Adrenal gland (tissue), 12 donors: ENCODE measurements around the gene MEPCE. TPM values are rescaled to one million over a fixed set of nuclear protein-coding genes. Genes with fewer than 3 reads are reported as not detected.

ENCODE experiments used
- DNase-seq, 7 donors: peaks; one replicate each; pipeline ENCODE4 v3.0.0-alpha.2; 2019 to 2020
- H3K27ac ChIP-seq, 5 donors: fragments of 200-600 bp; sonication (generic) in 4 of 5; 1 replicate in 3 of 5; 2 replicates in 2 of 5; pipeline versions ENCODE4 v1.5.1 to v1.8.0; 2016 to 2020; ENCODE audit warnings: mild to moderate bottlenecking in 1 of 5
- H3K27me3 ChIP-seq: fragments of 200-600 bp; 2 replicates; pipeline ENCODE4 v1.8.0; 2021
- H3K36me3 ChIP-seq, 2 donors: fragments of 200-600 bp; replicated peaks in 1 of 2; 1 replicate in 1 of 2; 2 replicates in 1 of 2; pipeline versions ENCODE4 v1.5.1 to v1.8.0; 2018 to 2022
- H3K4me1 ChIP-seq, 2 donors: fragments of 200-600 bp; replicated peaks in 1 of 2; 1 replicate in 1 of 2; 2 replicates in 1 of 2; pipeline versions ENCODE4 v1.5.1 to v1.8.0; 2018 to 2021
- H3K4me3 ChIP-seq, 4 donors: fragments of 200-600 bp; sonication (generic) in 3 of 4; one replicate each; pipeline ENCODE4 v1.5.1; 2016 to 2018
- H3K9me3 ChIP-seq, 3 donors: fragments of 200-600 bp; sonication (generic) in 1 of 3; replicated peaks in 1 of 3; 1 replicate in 2 of 3; 2 replicates in 1 of 3; pipeline versions ENCODE4 v1.5.1 to v1.8.0; 2016 to 2021
- POLR2A ChIP-seq, 2 donors: fragments of 450-650 bp; IDR thresholded peaks; one replicate each; pipeline ENCODE4 v1.6.1; 2017; ENCODE audit warnings: antibody characterized with exemption in 2 of 2, mild to moderate bottlenecking in 2 of 2, moderate library complexity in 1 of 2
- WGBS, 4 donors: extraction: QIAGEN DNeasy Blood & Tissue Kit in 2 of 4; methylation state at CpG; one replicate each; pipeline versions ENCODE4 v1.1.5 to v1.1.7; 2013 to 2017; 5-methylcytosine and 5-hydroxymethylcytosine counted together
- intact Hi-C, 2 donors: fragments of 100-400 bp; cut with DNase I; formaldehyde crosslinking; loops; one replicate each; pipeline versions ENCODE4 v1.14.1 to v1.15.0; 2022 to 2023
- polyA plus RNA-seq, 3 donors: library from polyadenylated mRNA; stranded (reverse); fragments of 200-250 nt in 2 of 3; fragments of 350-450 nt in 1 of 3; fragmentation: Illumina TruSeq in 1 of 3; extraction: RNeasy Lipid Tissue Mini Kit (QIAGEN cat#74804) in 1 of 3; gene quantifications; one replicate each; pipeline ENCODE4 v1.2.3, GENCODE V29; 2013 to 2014
- total RNA-seq, 9 donors: library from RNA; depleted of rRNA in 4 of 9; stranded (reverse); fragments of >200 nt in 4 of 9; fragments of 120-200 nt in 1 of 9; fragmentation: NEBNext Ultra II Directional in 1 of 9; extraction: Animal tissue kit (Norgen Biotek cat#: 25700) in 1 of 9; gene quantifications; one replicate each; pipeline versions ENCODE4 v1.1.0 to v1.2.4, GENCODE V29; 2013 to 2023
- TF ChIP-seq, protein P1 (sequence below), 6 experiments: fragments of 450-650 bp in 4 of 6; fragments of 200-600 bp in 2 of 6; sonication (generic) in 1 of 6; IDR thresholded peaks; 1 replicate in 5 of 6; 2 replicates in 1 of 6; pipeline versions ENCODE4 v1.5.1 to v1.8.0; 2016 to 2021; ENCODE audit warnings: antibody characterized with exemption in 6 of 6, mild to moderate bottlenecking in 2 of 6, moderate library complexity in 1 of 6
- donor health status: healthy with polysubstance abuse.
- donor health status: Bipolar disorder and iron deficiency.
- donor health status: DM: yes; HTN: yes; CAD: no.
- donor health status: DM: no; HTN: no; CAD: no.
- donor health status: DM: no; HTN: no; CAD: no.
- donor health status: DM: yes; HTN: yes; CAD: no.

MEPCE gene
- total and polyA plus RNA-seq, 12 donors = 24.8 to 76.8 (median 51.8) TPM

DNA sequence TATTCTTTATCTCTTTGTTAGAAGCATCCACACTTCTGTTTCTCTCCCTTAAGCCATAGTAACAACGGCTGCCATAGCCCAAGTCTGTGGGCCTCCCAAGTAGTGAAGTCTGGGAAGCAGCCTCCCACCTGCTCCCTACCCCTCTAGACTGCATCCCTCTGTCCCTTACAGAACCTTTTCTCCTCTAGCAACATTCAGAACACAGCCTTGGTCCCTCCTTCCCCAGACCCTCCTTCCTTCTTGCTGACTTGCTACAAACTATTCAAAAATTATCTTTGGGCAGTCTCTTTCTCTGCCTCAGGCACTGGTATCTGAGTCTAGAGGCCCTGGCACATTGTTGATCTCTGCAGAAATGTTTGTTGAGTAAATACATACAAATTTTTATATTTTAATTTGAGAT is 51.8 kb downstream of the MEPCE start:
- H3K4me3 ChIP-seq = no peak overlapping the region
- TF ChIP-seq POLR2A (IDR thresholded peaks at IDR 0.05) = no peak
- intact Hi-C loops = no loop called here
- no peak for DNase-seq
- H3K36me3 ChIP-seq = no peaks in the 10 kb centered on the region
- H3K27me3 ChIP-seq = no peaks in the 10 kb centered on the region
- 86 to 91% (median 88%) methylated on average over 1 of the region's 1 CpG for WGBS, 4 donors
- H3K9me3 ChIP-seq = no peaks in the 10 kb centered on the region
- peaks cover 27 to 31% of the 10 kb centered on the region in 2 donors for H3K4me1 ChIP-seq
- H3K27ac ChIP-seq = no peak overlapping the region

DNA sequence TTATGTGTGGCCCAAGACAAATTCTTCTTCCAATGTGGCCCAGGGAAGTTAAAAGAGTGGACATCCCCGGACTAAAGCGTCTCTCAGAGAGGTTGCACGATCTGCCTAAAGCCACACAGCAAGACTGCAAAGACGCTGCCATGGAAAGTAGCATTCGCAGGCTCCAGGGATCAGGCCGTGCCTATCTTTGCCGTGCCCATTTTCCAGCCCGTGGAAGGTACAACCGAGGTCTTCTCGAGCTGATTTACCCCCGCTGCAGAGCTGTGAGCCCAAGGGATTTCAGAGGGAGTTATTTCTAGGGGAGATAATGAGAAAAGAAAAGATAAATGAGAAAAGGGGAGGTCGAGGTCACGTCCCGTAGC is 53.1 kb downstream of the MEPCE start:
- peak overlapping the region in 2 of 5 donors; percentile 47 to 86 for H3K27ac ChIP-seq
- peaks cover 15 to 21% of the 10 kb centered on the region in 2 donors for H3K4me1 ChIP-seq
- no peaks in the 10 kb centered on the region for H3K36me3 ChIP-seq
- no peaks in the 10 kb centered on the region for H3K27me3 ChIP-seq
- H3K4me3 ChIP-seq = peak overlapping the region in 2 of 4 donors; percentile 38 to 91
- WGBS, 4 donors = 36 to 40% (median 38%) methylated on average over 13 to 14 of the region's 14 CpGs
- no peaks in the 10 kb centered on the region for H3K9me3 ChIP-seq
- TF ChIP-seq POLR2A (IDR thresholded peaks at IDR 0.05) = no peak
- TF ChIP-seq, protein P1, sequence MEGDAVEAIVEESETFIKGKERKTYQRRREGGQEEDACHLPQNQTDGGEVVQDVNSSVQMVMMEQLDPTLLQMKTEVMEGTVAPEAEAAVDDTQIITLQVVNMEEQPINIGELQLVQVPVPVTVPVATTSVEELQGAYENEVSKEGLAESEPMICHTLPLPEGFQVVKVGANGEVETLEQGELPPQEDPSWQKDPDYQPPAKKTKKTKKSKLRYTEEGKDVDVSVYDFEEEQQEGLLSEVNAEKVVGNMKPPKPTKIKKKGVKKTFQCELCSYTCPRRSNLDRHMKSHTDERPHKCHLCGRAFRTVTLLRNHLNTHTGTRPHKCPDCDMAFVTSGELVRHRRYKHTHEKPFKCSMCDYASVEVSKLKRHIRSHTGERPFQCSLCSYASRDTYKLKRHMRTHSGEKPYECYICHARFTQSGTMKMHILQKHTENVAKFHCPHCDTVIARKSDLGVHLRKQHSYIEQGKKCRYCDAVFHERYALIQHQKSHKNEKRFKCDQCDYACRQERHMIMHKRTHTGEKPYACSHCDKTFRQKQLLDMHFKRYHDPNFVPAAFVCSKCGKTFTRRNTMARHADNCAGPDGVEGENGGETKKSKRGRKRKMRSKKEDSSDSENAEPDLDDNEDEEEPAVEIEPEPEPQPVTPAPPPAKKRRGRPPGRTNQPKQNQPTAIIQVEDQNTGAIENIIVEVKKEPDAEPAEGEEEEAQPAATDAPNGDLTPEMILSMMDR (IDR thresholded peaks at IDR 0.05) = no peak
- intact Hi-C loops = no loop called here
- no peak for DNase-seq

DNA sequence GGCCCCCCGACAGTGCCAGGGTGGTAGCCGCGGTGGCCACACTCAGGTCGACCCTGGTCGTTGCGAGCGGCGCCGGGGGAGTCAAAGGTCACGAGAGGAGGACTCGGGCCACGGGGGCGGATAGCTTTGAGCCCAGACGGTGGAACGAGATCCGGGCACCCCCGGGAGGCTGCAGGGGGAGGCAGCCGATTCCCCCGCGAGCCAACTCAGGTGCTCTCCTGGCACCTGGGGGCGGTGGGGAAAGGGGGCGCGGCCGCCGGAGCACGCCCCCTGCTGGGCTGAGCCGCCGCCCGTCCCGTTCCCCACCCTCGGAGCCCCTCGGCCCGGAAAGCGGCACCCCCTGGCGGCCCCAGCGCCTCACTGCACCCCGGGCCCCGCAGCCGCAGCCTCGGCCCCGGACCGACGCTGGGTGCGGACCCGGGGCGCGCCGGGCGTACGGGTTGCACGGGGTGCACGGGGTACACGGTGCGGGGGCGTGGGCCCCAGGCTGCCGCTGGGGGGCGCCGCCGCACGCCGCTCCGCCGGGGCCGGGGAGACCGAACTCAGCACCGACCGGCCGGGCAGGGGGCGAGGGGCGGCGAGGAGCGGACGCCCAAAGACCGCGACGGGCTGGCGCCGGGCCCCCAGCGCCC is 53.6 kb downstream of the MEPCE start:
- intact Hi-C loops = no loop called here
- H3K4me3 ChIP-seq = peak overlapping the region in 2 of 4 donors; percentile 38 to 91
- no peaks in the 10 kb centered on the region for H3K36me3 ChIP-seq
- no peaks in the 10 kb centered on the region for H3K27me3 ChIP-seq
- no peak for TF ChIP-seq POLR2A (IDR thresholded peaks at IDR 0.05)
- TF ChIP-seq, protein P1 (IDR thresholded peaks at IDR 0.05) = peak; percentile 38 to 97 (median 80)
- H3K9me3 ChIP-seq = no peaks in the 10 kb centered on the region
- H3K4me1 ChIP-seq = peaks cover 14 to 21% of the 10 kb centered on the region in 2 donors
- peak overlapping the region in 3 of 5 donors; percentile 43 to 86 (median 47) for H3K27ac ChIP-seq
- DNase-seq = peak in 5 of 7 donors; percentile 55 to 77 (median 71)
- 0 to 1% (median 1%) methylated on average over 20 to 78 of the region's 79 CpGs; no CpG with 5 or more reads in 1 of the 4 donors for WGBS, 4 donors

Other genes with a start within 250 kb of the MEPCE start
- 1 to 10 TPM in 3 of 9 donors, under 1 TPM in 5, not detected in 1; 0.21 to 1.8 (median 0.56) TPM for gene PVRIG, start 209.9 kb upstream of the MEPCE start, total RNA-seq
- under 1 TPM in 2 of 3 donors, not detected in 1; 0.34 to 0.56 TPM for gene PVRIG, start 209.9 kb upstream of the MEPCE start, polyA plus RNA-seq
- not detected for gene SPDYE3, start 122.1 kb upstream of the MEPCE start, total RNA-seq
- gene SPDYE3, start 122.1 kb upstream of the MEPCE start, polyA plus RNA-seq = under 1 TPM in 1 of 3 donors, not detected in 2; 0.16 TPM
- gene PILRB, start 71.7 kb upstream of the MEPCE start, total RNA-seq = 100 to 1,000 TPM in 1 of 9 donors, 10 to 100 TPM in 7, 1 to 10 TPM in 1; 8.7 to 115 (median 28.1) TPM
- gene PILRB, start 71.7 kb upstream of the MEPCE start, polyA plus RNA-seq = 100 to 1,000 TPM in 2 of 3 donors, 10 to 100 TPM in 1; 10.4 to 403 (median 296) TPM
- 10 to 100 TPM in 5 of 9 donors, 1 to 10 TPM in 4; 3.2 to 18.9 (median 12.2) TPM for gene PILRA, start 56.3 kb upstream of the MEPCE start, total RNA-seq
- 10 to 100 TPM in 2 of 3 donors, 1 to 10 TPM in 1; 5.1 to 17.3 (median 11.9) TPM for gene PILRA, start 56.3 kb upstream of the MEPCE start, polyA plus RNA-seq
- gene ZCWPW1, start 1.1 kb upstream of the MEPCE start, total RNA-seq = 1 to 10 TPM; 1.0 to 5.8 (median 4.6) TPM
- gene ZCWPW1, start 1.1 kb upstream of the MEPCE start, polyA plus RNA-seq = 10 to 100 TPM in 2 of 3 donors, 1 to 10 TPM in 1; 5.0 to 20.2 (median 14.6) TPM
- gene PPP1R35, start 6.7 kb downstream of the MEPCE start, total RNA-seq = 10 to 100 TPM; 29.9 to 64.9 (median 50.4) TPM
- 100 to 1,000 TPM in 2 of 3 donors, 1 to 10 TPM in 1; 8.5 to 283 (median 231) TPM for gene PPP1R35, start 6.7 kb downstream of the MEPCE start, polyA plus RNA-seq
- gene SPACDR, start 34.4 kb downstream of the MEPCE start, total RNA-seq = under 1 TPM in 4 of 9 donors, not detected in 5; 0.36 to 0.78 (median 0.49) TPM
- gene SPACDR, start 34.4 kb downstream of the MEPCE start, polyA plus RNA-seq = 1 to 10 TPM in 2 of 3 donors, not detected in 1; 1.2 to 2.9 TPM
- gene TSC22D4, start 49.4 kb downstream of the MEPCE start, total RNA-seq = 10 to 100 TPM; 22.1 to 96.1 (median 58.6) TPM
- gene TSC22D4, start 49.4 kb downstream of the MEPCE start, polyA plus RNA-seq = 10 to 100 TPM; 11.2 to 80.5 (median 73.6) TPM
- 1 to 10 TPM in 8 of 9 donors, not detected in 1; 1.4 to 3.6 (median 3.3) TPM for gene NYAP1, start 54.1 kb downstream of the MEPCE start, total RNA-seq
- 10 to 100 TPM in 1 of 3 donors, 1 to 10 TPM in 1, under 1 TPM in 1; 0.79 to 26.1 (median 2.8) TPM for gene NYAP1, start 54.1 kb downstream of the MEPCE start, polyA plus RNA-seq
- 100 to 1,000 TPM in 6 of 9 donors, 10 to 100 TPM in 3; 17.1 to 175 (median 142) TPM for gene AGFG2, start 109.4 kb downstream of the MEPCE start, total RNA-seq
- gene AGFG2, start 109.4 kb downstream of the MEPCE start, polyA plus RNA-seq = 10 to 100 TPM; 14.0 to 61.5 (median 30.9) TPM
- 1 to 10 TPM in 3 of 9 donors, under 1 TPM in 3, not detected in 3; 0.67 to 5.1 (median 1.2) TPM for gene SAP25, start 144.1 kb downstream of the MEPCE start, total RNA-seq
- gene SAP25, start 144.1 kb downstream of the MEPCE start, polyA plus RNA-seq = 10 to 100 TPM in 1 of 3 donors, 1 to 10 TPM in 1, not detected in 1; 3.6 to 11.3 TPM
- gene LRCH4, start 156.3 kb downstream of the MEPCE start, total RNA-seq = 100 to 1,000 TPM in 1 of 9 donors, 10 to 100 TPM in 8; 10.4 to 128 (median 59.4) TPM
- gene LRCH4, start 156.3 kb downstream of the MEPCE start, polyA plus RNA-seq = 100 to 1,000 TPM in 2 of 3 donors, 10 to 100 TPM in 1; 15.0 to 235 (median 109) TPM
- gene FBXO24, start 156.5 kb downstream of the MEPCE start, total RNA-seq = 1 to 10 TPM in 3 of 9 donors, under 1 TPM in 4, not detected in 2; 0.24 to 1.4 (median 0.69) TPM
- 1 to 10 TPM in 2 of 3 donors, under 1 TPM in 1; 0.16 to 2.8 (median 1.5) TPM for gene FBXO24, start 156.5 kb downstream of the MEPCE start, polyA plus RNA-seq
- gene PCOLCE, start 172.5 kb downstream of the MEPCE start, total RNA-seq = 100 to 1,000 TPM in 2 of 9 donors, 10 to 100 TPM in 7; 15.7 to 369 (median 68.1) TPM
- gene PCOLCE, start 172.5 kb downstream of the MEPCE start, polyA plus RNA-seq = 100 to 1,000 TPM in 2 of 3 donors, 10 to 100 TPM in 1; 21.5 to 222 (median 184) TPM
- gene MOSPD3, start 182.7 kb downstream of the MEPCE start, total RNA-seq = 10 to 100 TPM; 14.0 to 54.5 (median 35.8) TPM
- 10 to 100 TPM; 27.3 to 51.9 (median 29.6) TPM for gene MOSPD3, start 182.7 kb downstream of the MEPCE start, polyA plus RNA-seq
- 1 to 10 TPM in 5 of 9 donors, under 1 TPM in 4; 0.24 to 6.7 (median 1.4) TPM for gene TFR2, start 211.7 kb downstream of the MEPCE start, total RNA-seq
- 1 to 10 TPM in 2 of 3 donors, under 1 TPM in 1; 0.88 to 2.1 (median 1.1) TPM for gene TFR2, start 211.7 kb downstream of the MEPCE start, polyA plus RNA-seq
- 1 to 10 TPM in 4 of 9 donors, not detected in 5; 1.7 to 3.8 (median 2.1) TPM for gene ACTL6B, start 226.6 kb downstream of the MEPCE start, total RNA-seq
- 1 to 10 TPM in 2 of 3 donors, under 1 TPM in 1; 0.64 to 5.1 (median 2.5) TPM for gene ACTL6B, start 226.6 kb downstream of the MEPCE start, polyA plus RNA-seq
- 100 to 1,000 TPM in 8 of 9 donors, 10 to 100 TPM in 1; 54.1 to 365 (median 279) TPM for gene GNB2, start 243.9 kb downstream of the MEPCE start, total RNA-seq
- gene GNB2, start 243.9 kb downstream of the MEPCE start, polyA plus RNA-seq = 100 to 1,000 TPM; 105 to 139 (median 105) TPM